ENCODE results near the gene SERPINE3.

SERPINE3 gene

DNA sequence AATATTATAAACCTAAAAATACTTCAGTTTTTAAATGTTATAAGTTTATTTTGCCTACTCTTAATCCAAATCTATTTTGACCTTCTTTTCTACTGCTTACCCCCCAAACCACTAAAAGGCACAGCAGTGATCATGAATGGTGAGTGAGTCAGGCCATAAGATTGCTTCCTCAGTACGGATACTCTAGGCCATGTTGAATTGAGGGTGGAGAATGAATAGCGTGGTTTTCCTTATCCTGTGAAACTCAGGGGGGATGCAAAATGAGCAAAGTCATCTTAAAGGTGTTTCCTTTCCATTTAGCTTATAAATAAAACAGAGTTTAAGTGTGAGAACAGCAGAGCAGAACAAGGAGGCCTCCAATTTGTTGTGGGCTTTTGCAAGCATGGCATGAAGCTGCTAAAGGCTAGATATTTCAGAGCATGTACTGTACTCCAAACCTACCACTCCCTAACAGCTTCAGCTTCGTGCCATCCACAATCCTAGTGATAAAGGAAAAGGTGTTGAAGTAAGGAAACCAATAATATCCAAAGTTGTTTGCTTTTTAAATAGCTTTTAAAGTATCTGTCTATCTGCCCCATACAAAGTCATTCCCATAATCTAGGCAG lies 25.0 kb downstream of the SERPINE3 start:
- DNase-seq, result no peak

DNA sequence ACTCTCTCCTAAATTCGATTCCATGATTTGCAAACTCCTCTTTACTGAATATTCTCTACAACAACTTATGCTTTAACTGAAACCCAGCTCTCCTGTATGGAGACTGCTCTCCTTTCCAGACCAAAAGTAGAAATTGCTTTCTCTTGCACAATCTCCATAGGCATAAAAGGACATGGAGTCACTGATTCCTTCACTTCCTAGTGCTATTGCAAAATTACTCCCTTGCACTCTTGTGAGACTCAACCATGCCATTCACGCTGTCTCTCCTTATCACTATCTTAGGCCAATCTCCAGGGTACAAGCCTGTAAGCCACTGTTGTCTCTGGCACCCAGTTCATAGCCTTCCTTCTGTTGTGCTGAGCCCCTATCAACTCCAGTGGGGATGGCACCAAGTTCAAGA lies 30.6 kb downstream of the SERPINE3 start:
- no peak for DNase-seq

- DNase-seq, result no peak
Observed at GRCh38 chr13:51370811-51371210, 31.3 kb downstream of the SERPINE3 start.

- DNase-seq, result no peak
Observed at GRCh38 chr13:51371768-51372399, 32.4 kb downstream of the SERPINE3 start.

DNA sequence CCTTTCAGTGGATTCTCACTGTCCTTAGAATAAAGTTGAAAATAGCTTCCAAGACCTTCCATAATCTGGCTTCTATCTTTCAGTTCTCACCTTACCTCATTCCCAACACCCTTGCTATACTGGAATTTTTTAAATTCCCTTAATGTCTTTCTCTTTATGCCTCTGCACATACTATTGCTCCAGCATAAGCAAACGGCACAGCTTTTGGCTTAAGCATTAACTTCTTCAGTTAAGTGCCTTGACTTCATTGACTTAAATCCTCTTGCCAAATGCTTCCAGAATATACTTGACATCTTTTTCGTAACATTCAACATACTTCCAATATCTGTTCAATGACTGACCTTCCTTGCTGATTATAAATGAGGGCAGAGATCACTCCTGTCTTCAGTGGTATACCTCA lies 34.0 kb downstream of the SERPINE3 start:
- no peak for DNase-seq

- DNase-seq, result no peak
Observed at GRCh38 chr13:51380269-51380668, 40.8 kb downstream of the SERPINE3 start.

DNA sequence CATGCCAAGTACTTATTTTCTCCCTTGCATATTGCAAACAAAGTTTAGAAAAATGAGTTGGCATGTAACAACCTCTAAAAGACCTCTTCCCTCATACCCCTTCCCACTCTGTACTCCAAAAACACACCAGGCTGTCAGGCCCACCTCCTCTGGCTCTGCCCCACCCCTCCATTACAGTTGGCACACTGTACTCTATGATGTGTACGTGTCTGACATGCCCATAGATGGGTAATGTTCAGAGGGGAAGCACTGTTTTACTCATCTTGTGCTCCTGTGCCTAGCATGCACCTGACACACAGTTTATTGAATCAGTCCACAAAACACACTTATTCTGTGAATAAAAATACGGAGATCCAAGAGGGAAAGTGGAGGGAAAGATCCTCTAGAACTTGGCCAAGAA lies 45.6 kb downstream of the SERPINE3 start:
- DNase-seq, result no peak

DNA sequence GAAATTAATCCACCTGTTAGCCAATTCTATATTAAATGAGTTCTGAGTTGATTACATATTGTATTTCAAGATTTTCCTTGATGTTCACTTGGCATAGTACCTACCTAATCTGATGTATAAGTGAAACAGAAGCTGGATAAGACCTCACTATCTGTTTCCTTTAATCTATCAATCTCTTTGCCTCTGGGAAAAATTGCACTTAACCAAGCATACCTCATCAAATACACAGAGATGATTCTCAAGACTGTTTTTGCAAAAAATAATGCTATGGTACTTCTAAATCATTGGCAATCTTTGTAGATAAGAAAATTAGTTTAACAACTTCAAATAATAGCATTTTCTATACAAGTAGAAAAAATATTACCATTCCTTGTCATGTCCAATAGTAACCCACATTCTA lies 55.2 kb downstream of the SERPINE3 start:
- no peak for DNase-seq

GRCh38 chr13:51396352-51396751 lies 56.9 kb downstream of the SERPINE3 start:
- no peak for DNase-seq

DNA sequence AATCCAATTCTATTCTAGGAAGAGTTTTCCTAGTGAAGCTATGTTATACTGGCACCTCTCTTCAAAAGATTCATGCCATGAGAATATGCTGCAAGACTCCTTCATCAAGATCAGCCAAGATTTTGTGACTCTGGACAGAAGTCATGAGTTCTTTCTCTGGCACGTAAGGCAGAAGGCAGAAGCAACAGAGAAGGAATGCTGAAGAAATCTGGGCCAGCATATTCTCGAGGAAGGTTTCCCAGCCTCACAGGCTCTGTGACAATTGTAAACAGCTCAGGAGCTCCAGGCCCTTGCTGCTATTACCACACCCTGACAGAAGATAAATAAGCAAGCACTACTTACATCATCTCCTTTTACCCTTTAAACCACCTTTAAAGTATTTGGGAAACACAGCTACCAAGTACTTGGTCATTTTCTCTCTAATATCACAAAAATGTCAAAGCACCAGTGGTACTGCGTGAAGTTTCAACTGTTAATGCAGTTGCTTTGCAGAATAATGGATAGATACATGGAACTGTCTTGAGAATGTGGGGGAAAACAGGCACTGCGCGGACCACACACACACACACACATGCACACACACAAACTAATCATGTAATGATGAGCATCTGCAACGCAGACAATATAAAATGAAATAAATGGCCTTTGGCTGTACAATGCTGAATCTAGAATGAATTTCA lies 57.9 kb downstream of the SERPINE3 start:
- DNase-seq, result no peak

DNA sequence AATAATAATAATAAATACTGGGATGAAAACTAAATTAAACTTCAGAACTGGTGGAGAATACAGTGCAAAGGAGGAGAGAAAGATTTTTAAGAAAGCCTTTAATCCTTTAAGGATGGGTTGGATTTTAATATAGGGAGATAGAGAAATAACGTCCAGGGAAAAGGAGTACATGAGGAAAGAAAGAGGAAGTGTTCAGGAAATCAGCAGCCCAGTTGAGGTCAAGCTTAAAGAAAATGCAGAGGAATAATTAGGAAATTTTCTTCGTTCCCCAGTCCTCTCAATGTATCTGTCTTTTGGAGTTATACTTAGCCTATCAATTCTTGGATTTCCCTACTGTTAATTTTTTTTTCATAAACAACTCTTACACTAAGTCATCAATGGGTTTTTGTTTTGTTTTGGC lies 65.7 kb downstream of the SERPINE3 start:
- no peak for DNase-seq

- DNase-seq, result no peak
Observed at GRCh38 chr13:51412431-51412830, 72.9 kb downstream of the SERPINE3 start.
